ENCODE results near the gene ANKRD16.

The ANKRD16 gene

DNA sequence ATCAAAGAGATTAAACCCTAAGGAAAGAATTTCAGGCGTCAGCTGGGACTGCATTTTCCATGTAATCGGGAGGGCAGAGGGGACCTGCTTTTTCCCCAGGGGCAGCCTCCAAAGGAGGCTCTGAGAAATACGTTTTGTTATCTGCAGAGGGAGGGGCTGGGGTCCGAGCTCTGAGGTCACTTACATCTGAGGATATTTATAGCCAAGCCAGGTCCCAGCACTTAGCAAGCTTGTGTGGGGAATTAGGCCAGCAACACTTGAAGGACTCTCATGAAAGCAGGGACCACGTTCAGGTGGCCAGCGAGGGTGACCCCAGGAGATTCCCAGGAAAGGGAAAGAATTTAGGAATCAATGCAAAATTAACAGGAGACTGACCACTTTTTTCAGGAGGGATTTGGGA, 55.9 kb downstream of the ANKRD16 start:
- TF ChIP-seq, protein P1, sequence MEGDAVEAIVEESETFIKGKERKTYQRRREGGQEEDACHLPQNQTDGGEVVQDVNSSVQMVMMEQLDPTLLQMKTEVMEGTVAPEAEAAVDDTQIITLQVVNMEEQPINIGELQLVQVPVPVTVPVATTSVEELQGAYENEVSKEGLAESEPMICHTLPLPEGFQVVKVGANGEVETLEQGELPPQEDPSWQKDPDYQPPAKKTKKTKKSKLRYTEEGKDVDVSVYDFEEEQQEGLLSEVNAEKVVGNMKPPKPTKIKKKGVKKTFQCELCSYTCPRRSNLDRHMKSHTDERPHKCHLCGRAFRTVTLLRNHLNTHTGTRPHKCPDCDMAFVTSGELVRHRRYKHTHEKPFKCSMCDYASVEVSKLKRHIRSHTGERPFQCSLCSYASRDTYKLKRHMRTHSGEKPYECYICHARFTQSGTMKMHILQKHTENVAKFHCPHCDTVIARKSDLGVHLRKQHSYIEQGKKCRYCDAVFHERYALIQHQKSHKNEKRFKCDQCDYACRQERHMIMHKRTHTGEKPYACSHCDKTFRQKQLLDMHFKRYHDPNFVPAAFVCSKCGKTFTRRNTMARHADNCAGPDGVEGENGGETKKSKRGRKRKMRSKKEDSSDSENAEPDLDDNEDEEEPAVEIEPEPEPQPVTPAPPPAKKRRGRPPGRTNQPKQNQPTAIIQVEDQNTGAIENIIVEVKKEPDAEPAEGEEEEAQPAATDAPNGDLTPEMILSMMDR (IDR thresholded peaks at IDR 0.05; ENCODE audit: insufficient read depth, low read length), result no peak
- TF ChIP-seq GABPA (IDR thresholded peaks at IDR 0.05; ENCODE audit: low read depth) (no peak), POLR2AphosphoS5 (IDR thresholded peaks at IDR 0.05; ENCODE audit: low read depth) (no peak), SPI1 (IDR thresholded peaks at IDR 0.05; ENCODE audit: borderline replicate concordance, low read depth) (no peak)
- TF ChIP-seq, protein P2, sequence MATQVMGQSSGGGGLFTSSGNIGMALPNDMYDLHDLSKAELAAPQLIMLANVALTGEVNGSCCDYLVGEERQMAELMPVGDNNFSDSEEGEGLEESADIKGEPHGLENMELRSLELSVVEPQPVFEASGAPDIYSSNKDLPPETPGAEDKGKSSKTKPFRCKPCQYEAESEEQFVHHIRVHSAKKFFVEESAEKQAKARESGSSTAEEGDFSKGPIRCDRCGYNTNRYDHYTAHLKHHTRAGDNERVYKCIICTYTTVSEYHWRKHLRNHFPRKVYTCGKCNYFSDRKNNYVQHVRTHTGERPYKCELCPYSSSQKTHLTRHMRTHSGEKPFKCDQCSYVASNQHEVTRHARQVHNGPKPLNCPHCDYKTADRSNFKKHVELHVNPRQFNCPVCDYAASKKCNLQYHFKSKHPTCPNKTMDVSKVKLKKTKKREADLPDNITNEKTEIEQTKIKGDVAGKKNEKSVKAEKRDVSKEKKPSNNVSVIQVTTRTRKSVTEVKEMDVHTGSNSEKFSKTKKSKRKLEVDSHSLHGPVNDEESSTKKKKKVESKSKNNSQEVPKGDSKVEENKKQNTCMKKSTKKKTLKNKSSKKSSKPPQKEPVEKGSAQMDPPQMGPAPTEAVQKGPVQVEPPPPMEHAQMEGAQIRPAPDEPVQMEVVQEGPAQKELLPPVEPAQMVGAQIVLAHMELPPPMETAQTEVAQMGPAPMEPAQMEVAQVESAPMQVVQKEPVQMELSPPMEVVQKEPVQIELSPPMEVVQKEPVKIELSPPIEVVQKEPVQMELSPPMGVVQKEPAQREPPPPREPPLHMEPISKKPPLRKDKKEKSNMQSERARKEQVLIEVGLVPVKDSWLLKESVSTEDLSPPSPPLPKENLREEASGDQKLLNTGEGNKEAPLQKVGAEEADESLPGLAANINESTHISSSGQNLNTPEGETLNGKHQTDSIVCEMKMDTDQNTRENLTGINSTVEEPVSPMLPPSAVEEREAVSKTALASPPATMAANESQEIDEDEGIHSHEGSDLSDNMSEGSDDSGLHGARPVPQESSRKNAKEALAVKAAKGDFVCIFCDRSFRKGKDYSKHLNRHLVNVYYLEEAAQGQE (IDR thresholded peaks at IDR 0.05; ENCODE audit: insufficient replicate concordance, low read depth), result no peak
- no peak for DNase-seq (ENCODE audit: low read depth in 1 of 2, low spot score in 1 of 2)
- Histone ChIP-seq H3K4me3 (replicated peaks; ENCODE audit: insufficient read depth, low read length) (no peak overlapping the region), H3K27me3 (ENCODE audit: insufficient read depth, poor library complexity, severe bottlenecking) (no peaks in the 10 kb centered on the region), H3K27ac (replicated peaks) (no peak overlapping the region)

DNA sequence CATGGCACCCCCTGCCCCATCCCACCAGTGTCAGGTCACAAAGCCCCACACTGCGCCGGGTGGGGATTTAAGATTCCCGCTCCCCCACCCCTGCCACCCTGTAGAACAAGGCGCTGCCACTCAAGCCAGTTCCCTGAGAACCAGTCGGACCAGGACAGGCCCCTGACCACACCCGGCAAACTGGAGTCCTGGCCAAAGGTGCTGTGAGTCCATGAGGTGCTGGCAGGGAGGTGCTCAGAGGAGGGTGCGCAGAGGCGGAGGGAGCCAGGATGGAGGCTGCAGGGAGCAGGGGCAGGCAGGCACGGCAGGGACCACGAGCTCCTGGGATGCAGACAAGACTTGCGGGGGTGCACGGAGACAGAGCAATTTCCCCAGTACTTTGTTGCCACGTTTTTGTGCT, 56.7 kb downstream of the ANKRD16 start:
- Histone ChIP-seq H3K27me3 (ENCODE audit: insufficient read depth, poor library complexity, severe bottlenecking) (no peaks in the 10 kb centered on the region), H3K27ac (replicated peaks) (no peak overlapping the region), H3K4me3 (replicated peaks; ENCODE audit: insufficient read depth, low read length) (no peak overlapping the region)
- TF ChIP-seq, protein P2 (IDR thresholded peaks at IDR 0.05; ENCODE audit: insufficient replicate concordance, low read depth), result no peak
- TF ChIP-seq GABPA (IDR thresholded peaks at IDR 0.05; ENCODE audit: low read depth) (no peak), POLR2AphosphoS5 (IDR thresholded peaks at IDR 0.05; ENCODE audit: low read depth) (no peak), SPI1 (IDR thresholded peaks at IDR 0.05; ENCODE audit: borderline replicate concordance, low read depth) (no peak)
- TF ChIP-seq, protein P1 (IDR thresholded peaks at IDR 0.05; ENCODE audit: insufficient read depth, low read length), result no peak
- DNase-seq (ENCODE audit: low read depth in 1 of 2, low spot score in 1 of 2), result no peak

DNA sequence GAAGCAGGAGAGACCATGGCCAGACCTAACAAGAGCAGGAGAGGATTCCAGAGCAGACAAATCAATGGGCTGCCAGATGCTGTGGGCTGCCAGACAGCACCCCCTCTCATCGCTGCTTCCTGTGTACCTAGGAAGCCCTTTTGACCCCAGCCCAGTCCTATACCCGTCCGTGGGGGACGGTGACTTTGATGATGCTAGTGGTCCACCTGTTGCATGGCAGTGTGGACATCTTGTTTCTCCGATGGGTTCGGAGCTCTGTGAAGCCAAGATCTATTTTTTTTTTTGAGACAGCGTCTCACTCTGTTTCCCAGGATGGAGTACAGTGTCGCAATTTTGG, 58.3 kb downstream of the ANKRD16 start:
- TF ChIP-seq, protein P2 (IDR thresholded peaks at IDR 0.05; ENCODE audit: insufficient replicate concordance, low read depth), result no peak
- no peak for TF ChIP-seq POLR2AphosphoS5 (IDR thresholded peaks at IDR 0.05; ENCODE audit: low read depth)
- no peak for TF ChIP-seq GABPA (IDR thresholded peaks at IDR 0.05; ENCODE audit: low read depth)
- TF ChIP-seq, protein P1 (IDR thresholded peaks at IDR 0.05; ENCODE audit: insufficient read depth, low read length), result no peak
- no peak for TF ChIP-seq SPI1 (IDR thresholded peaks at IDR 0.05; ENCODE audit: borderline replicate concordance, low read depth)
- no peak for DNase-seq (ENCODE audit: low read depth in 1 of 2, low spot score in 1 of 2)
- no peaks in the 10 kb centered on the region for H3K27me3 ChIP-seq (ENCODE audit: insufficient read depth, poor library complexity, severe bottlenecking)
- no peak overlapping the region for H3K27ac ChIP-seq (replicated peaks)
- no peak overlapping the region for H3K4me3 ChIP-seq (replicated peaks; ENCODE audit: insufficient read depth, low read length)

All from HL-60 (cell line).